ENCODE results near the gene DEPDC1B. TPM values are rescaled to one million over a fixed set of nuclear protein-coding genes. Genes with fewer than 3 reads are reported as not detected.

DEPDC1B gene
- total RNA-seq, 3 donors from 2014 or later = under 0.01 to 1.1 (median 0.29) TPM

DNA sequence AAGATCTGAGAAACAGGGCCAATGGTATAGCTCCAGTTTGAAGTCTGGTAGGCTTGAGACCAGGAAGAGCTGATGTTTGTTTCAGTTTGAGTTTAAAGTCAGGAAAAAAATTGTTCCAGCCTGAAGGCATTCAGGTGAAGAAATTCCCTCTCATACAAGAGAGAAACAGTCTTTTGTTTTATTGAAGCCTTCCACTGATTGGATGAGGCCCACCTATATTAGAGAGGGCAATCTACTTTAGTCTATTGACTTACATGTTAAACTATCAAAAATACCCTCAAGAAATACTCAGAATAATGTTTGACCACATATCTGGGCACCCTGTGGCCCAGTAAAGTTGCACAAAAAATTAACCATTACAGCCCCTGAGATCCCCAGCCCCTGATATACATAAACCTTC is 5.2 kb upstream of the DEPDC1B start:
- intact Hi-C loops (cut with DNase I; ENCODE audit: low total_unique reads) = no loop called here
- Histone ChIP-seq H3K4me1 (no peaks in the 10 kb centered on the region), H3K36me3 (no peaks in the 10 kb centered on the region), H3K4me3 (no peak overlapping the region), H3K9me3 (no peaks in the 10 kb centered on the region), H3K27ac (no peak overlapping the region), H3K27me3 (no peaks in the 10 kb centered on the region)
- no peak for DNase-seq (ENCODE audit: low spot score in 2 of 2)
- TF ChIP-seq, protein P1, sequence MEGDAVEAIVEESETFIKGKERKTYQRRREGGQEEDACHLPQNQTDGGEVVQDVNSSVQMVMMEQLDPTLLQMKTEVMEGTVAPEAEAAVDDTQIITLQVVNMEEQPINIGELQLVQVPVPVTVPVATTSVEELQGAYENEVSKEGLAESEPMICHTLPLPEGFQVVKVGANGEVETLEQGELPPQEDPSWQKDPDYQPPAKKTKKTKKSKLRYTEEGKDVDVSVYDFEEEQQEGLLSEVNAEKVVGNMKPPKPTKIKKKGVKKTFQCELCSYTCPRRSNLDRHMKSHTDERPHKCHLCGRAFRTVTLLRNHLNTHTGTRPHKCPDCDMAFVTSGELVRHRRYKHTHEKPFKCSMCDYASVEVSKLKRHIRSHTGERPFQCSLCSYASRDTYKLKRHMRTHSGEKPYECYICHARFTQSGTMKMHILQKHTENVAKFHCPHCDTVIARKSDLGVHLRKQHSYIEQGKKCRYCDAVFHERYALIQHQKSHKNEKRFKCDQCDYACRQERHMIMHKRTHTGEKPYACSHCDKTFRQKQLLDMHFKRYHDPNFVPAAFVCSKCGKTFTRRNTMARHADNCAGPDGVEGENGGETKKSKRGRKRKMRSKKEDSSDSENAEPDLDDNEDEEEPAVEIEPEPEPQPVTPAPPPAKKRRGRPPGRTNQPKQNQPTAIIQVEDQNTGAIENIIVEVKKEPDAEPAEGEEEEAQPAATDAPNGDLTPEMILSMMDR (IDR thresholded peaks at IDR 0.05) = no peak
- TF ChIP-seq POLR2AphosphoS5 (IDR thresholded peaks at IDR 0.05) = no peak
- TF ChIP-seq POLR2A (IDR thresholded peaks at IDR 0.05) = no peak

DNA sequence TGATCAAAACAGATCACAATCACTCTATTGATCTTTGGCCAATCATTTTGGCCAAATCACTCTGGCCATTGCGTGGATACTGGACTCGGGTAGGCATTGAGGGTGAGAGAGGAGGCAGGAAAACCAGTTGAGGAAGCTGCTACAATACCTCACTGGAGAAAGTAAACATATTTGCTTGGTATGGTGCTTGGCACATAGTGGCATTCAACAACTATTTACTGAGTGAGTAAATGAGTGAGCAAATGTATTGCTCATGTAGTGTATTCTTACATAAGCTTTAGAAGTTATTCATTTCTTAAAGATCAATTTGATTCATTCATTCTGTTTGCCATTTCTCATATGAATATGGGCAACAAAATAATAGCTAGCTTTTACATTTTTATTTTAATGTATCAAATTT is 4.0 kb upstream of the DEPDC1B start:
- Histone ChIP-seq H3K27me3 (no peaks in the 10 kb centered on the region), H3K36me3 (no peaks in the 10 kb centered on the region), H3K4me3 (no peak overlapping the region), H3K9me3 (no peaks in the 10 kb centered on the region), H3K27ac (no peak overlapping the region), H3K4me1 (no peaks in the 10 kb centered on the region)
- DNase-seq (ENCODE audit: low spot score in 2 of 2) = no peak
- intact Hi-C loops (cut with DNase I; ENCODE audit: low total_unique reads) = no loop called here
- no peak for TF ChIP-seq POLR2AphosphoS5 (IDR thresholded peaks at IDR 0.05)
- TF ChIP-seq POLR2A (IDR thresholded peaks at IDR 0.05) = no peak
- TF ChIP-seq, protein P1 (IDR thresholded peaks at IDR 0.05) = no peak

DNA sequence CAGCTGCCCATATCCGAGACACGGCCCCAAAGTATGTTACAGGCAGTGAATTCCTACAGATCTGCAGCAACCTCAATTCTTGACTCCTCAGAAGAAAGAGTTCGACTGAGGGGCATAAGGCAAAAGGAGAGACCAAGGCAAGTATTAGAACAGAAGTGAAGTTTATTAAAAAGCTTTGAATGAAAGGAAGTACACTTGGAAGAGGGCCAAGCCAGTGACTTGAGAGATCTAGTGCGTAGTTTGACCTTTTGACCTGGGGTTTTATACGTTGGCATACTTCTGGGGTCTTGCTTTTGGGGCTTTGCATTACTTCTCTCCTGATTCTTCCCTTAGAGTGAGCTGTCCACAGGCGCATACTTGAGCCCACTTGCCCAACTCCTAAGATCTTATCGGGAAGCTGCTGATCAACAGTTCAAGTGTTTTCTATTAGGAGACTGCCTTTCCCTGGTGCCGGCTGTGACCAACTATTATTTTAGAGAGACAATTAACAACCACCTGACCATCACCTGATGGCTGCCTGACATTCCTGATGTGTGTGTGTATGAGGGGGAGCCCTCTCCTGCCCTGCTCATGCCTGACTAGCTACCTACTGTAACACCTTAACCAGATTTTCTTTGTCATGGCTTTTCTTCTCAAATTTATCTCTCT is 1.5 kb upstream of the DEPDC1B start:
- TF ChIP-seq, protein P1 (IDR thresholded peaks at IDR 0.05) = no peak
- TF ChIP-seq POLR2AphosphoS5 (IDR thresholded peaks at IDR 0.05) (no peak), POLR2A (IDR thresholded peaks at IDR 0.05) (no peak)
- intact Hi-C loops (cut with DNase I; ENCODE audit: low total_unique reads) = no loop called here
- Histone ChIP-seq H3K27me3 (no peaks in the 10 kb centered on the region), H3K4me1 (no peaks in the 10 kb centered on the region), H3K36me3 (no peaks in the 10 kb centered on the region), H3K9me3 (no peaks in the 10 kb centered on the region), H3K4me3 (no peak overlapping the region), H3K27ac (no peak overlapping the region)
- no peak for DNase-seq (ENCODE audit: low spot score in 2 of 2)

DNA sequence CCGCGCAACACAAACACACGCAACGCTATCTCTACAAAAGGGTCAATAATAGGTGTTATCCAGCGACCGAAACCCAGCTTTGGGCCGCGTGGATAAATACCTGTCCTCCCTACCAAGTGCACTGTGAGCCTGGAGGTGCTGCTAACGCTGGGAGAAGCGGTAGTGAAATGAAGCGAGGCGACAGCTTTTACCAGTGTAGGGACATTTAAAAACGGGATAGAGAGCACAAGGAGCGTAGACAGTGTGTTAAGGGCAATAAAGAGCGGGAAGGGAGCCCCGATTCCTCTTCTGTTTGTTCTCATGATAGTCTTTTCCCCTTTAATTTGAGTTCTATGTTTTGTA is 421 bp upstream of the DEPDC1B start:
- DNase-seq (ENCODE audit: low spot score in 2 of 2) = no peak

DNA sequence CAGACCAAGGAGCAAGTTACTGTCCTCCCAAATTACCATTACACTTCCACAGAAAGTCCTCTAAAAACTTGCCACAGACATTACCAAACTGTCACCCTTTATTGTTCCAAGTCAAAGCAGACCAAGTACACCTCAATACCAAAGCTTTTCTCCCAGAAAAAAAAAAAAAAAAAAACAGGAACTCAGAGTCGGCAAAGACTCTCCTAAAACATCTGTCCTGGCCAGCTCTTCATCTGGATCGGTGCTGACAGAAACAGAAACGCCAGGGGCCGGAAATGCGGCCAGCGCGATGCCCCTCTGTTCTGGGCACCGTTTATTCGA is 718 bp downstream of the DEPDC1B start:
- Histone ChIP-seq H3K27me3 (no peaks in the 10 kb centered on the region), H3K27ac (peak overlapping the region in 1 of 2 donors; percentile 75), H3K4me3 (peak overlapping the region; percentile 68 to 77 (median 73)), H3K4me1 (no peaks in the 10 kb centered on the region), H3K36me3 (no peaks in the 10 kb centered on the region), H3K9me3 (no peaks in the 10 kb centered on the region)
- intact Hi-C loops (cut with DNase I; ENCODE audit: low total_unique reads) = no loop called here
- TF ChIP-seq, protein P1 (IDR thresholded peaks at IDR 0.05) = no peak
- TF ChIP-seq POLR2A (IDR thresholded peaks at IDR 0.05) = no peak
- TF ChIP-seq POLR2AphosphoS5 (IDR thresholded peaks at IDR 0.05) = no peak
- no peak for DNase-seq (ENCODE audit: low spot score in 2 of 2)

More for the DNA sequence above, 421 bp upstream of the DEPDC1B start:
- H3K9me3 ChIP-seq = no peaks in the 10 kb centered on the region
- no peak for TF ChIP-seq POLR2AphosphoS5 (IDR thresholded peaks at IDR 0.05)
- no peak for TF ChIP-seq POLR2A (IDR thresholded peaks at IDR 0.05)
- TF ChIP-seq, protein P1 (IDR thresholded peaks at IDR 0.05) = no peak
- H3K4me3 ChIP-seq = peak overlapping the region; percentile 68 to 77 (median 73)
- no peaks in the 10 kb centered on the region for H3K36me3 ChIP-seq
- H3K27ac ChIP-seq = peak overlapping the region; percentile 59 to 75
- intact Hi-C loops (cut with DNase I; ENCODE audit: low total_unique reads) = no loop called here
- H3K4me1 ChIP-seq = no peaks in the 10 kb centered on the region
- H3K27me3 ChIP-seq = no peaks in the 10 kb centered on the region
